Right renal pelvis (tissue), 4 donors: ENCODE measurements around the gene IDNK. TPM values are rescaled to one million over a fixed set of nuclear protein-coding genes. Genes with fewer than 3 reads are reported as not detected.
"Not testable (repeated sequence)": the region's sequence is repeated elsewhere in the genome, so short reads cannot be mapped to it uniquely, and the experiment has no call there.

Source experiments
- DNase-seq, 4 donors: peaks; one replicate each; pipeline ENCODE4 v3.0.0-alpha.2; 2013; ENCODE audit warnings: low read depth in 4 of 4, low spot score in 3 of 4, missing footprints in 1 of 4
- polyA plus RNA-seq, 4 donors: library from polyadenylated mRNA; unstranded; fragments of 120-200 nt; gene quantifications; one replicate each; pipeline ENCODE4 v1.2.1, GENCODE V29; 2013; ENCODE audit not compliant: insufficient read length in 4 of 4

Gene IDNK
- 10 to 100 TPM; 12.1 to 16.0 (median 13.5) TPM for polyA plus RNA-seq

- peak; percentile 28 to 55 (median 54) for DNase-seq
These were observed at the start of gene IDNK for GRCh38 chr9:83622939-83623678. Gene IDNK (plus strand): TSS chr9:83623143. CDS start chr9:83623172, 29 bp downstream.

DNA sequence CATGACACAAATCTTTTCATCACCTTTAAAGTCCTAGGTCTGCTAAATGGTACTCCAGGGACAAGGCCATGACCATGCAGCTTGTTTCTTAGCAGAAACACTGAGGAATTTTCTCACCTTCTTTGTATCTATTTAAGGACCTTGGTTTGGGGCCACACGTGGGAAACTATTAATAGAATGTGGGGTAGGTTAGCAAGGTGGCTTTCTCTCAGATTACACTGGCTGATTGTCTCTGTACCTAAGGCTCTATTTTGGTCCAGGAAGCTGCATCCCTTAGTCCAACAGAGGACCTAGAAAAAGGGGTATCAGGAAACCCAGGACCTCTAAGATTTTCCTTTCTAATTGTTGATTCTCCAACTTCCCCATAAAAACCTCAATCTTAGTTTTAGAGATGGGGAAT, 48.5 kb upstream of the IDNK start:
- DNase-seq = no peak

DNA sequence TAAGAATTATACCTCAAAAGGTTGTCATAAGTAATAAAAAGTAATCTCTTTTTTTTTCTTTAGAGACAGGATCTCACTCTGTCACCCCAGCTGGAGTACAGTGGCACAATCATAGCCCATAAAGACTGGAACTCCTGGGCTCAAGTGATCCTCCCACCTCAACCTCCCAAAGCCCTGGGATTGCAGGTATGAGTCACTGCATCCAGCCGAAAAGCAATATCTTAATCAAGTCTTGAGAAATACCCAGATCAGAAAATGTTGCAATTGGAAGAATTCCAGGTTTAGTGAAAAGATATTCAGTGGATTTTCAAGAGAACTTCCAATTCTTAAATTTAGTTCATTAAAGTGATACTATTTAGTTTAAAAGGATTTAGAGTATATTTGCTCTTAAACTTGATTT, 40.9 kb upstream of the IDNK start:
- no peak for DNase-seq

DNA sequence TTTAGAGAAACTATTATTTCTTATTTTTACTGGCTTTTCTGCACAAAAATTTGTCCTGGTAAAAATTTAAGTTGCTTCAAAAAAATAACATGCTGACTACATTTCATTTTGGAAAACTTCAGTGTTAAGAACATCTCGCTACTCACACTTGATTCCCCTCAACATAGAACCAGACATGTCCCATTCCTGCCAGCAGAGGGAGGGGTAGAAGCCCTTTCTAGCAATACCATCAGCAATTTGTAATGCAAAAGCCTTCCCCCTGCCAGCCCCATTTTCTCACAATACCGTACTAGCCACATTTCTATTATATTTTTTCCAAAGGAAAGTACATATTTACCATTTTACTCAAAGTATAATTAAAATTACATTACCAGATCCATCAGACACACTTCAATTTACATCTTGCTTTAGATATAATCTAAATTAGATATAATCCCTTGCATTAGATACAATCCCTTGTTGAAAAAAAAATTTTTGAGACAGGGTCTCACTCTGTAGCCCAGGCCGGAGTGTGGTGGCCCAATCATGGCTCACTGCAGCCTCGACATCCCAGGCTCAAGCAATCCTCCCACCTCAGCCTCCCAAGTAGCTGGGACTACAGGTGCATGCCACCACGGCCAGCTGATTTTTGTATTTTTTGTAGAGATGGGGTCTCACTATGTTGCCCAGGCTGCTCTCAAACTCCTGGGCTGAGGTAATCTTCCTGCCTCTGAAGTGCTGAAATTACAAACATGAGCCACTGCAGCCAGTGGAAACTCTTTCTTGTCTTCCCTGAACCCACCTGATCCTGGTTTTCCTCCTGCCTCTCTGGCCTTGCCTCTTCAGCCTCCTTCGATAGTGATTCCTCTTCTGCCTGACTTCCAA, 39.6 kb upstream of the IDNK start:
- DNase-seq = peak in 3 of 4 donors; percentile 36 to 44 (median 38)

DNA sequence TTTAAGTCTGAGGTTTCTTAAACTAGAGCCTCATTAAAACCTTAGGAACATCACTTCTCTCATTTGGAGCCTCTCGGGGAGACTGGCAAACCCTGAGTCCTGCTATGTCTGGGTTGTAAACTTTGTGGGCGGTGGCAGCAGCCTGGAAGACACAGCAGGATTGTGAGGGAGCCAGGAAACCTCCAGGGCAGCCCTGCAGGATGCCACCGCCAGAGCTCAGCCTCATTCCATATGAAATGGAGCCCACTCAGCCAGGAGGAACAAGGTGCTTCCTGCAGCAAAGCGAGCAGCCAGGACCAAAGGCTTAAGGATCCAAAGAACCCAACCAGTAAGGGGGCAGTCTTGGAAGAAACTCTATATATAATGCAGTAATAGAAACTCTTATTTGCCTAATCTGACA, 37.9 kb upstream of the IDNK start:
- DNase-seq = no peak

- DNase-seq = no peak
These were observed 34.7 kb upstream of the IDNK start for GRCh38 chr9:83588256-83588655.

- peak in 3 of 4 donors; percentile 14 to 38 (median 25) for DNase-seq
These were observed 25.9 kb upstream of the IDNK start for GRCh38 chr9:83596899-83597504.

DNA sequence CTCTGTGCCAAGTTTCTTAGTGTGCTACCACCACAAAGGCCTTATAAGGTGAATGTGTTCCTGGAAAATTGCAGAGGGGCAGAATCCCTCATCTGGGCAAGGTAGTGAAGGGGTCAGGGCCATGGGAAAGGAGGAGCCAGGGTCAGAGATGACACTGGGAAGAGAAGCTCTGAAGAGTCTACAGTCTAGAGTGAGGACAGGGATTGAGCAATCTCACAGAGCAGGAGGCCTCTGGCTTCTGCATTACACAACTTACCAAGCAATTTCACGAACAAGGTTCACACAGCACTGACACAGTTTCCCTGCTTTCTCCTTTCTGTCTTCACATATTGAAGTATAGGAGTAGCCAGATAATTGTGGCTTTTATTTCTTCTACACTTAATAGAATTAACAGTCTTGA, 24.5 kb upstream of the IDNK start:
- no peak for DNase-seq

GRCh38 chr9:83599071-83599470, 23.9 kb upstream of the IDNK start:
- DNase-seq = no peak

GRCh38 chr9:83601463-83601862, 21.5 kb upstream of the IDNK start:
- no peak for DNase-seq

- not testable (repeated sequence) for DNase-seq
These were observed 15.3 kb upstream of the IDNK start for GRCh38 chr9:83607620-83608019.

- DNase-seq = not testable (repeated sequence)
These were observed 9.6 kb upstream of the IDNK start for GRCh38 chr9:83613298-83613697.

- no peak for DNase-seq
These were observed 5.6 kb upstream of the IDNK start for GRCh38 chr9:83617299-83617698.

- DNase-seq = peak in 2 of 4 donors; percentile 36 to 47
These were observed 1.9 kb upstream of the IDNK start for GRCh38 chr9:83620841-83621636.

- peak in 1 of 4 donors; percentile 43 for DNase-seq
These were observed 457 bp upstream of the IDNK start for GRCh38 chr9:83622433-83622938.

GRCh38 chr9:83623679-83624076, 735 bp downstream of the IDNK start:
- no peak for DNase-seq

GRCh38 chr9:83625178-83625577, 2.2 kb downstream of the IDNK start:
- DNase-seq = no peak

DNA sequence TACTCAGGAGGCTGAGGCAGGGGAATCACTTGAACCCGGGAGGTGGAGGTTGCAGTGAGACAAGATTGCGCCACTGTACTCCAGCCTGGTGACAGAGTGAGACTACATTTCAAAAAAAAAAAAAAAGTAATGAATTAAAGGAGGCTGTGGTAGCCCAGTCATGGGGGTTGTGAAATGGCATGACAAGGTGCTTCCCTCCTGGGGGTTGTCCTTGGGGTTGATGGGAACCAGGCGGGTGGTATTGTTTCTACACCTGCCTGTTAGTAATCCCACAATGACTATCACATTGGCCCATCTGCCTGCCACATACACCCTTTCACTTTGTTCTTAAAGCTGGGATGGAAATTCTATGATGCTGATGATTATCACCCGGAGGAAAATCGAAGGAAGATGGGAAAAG, 5.6 kb downstream of the IDNK start:
- no peak for DNase-seq

DNA sequence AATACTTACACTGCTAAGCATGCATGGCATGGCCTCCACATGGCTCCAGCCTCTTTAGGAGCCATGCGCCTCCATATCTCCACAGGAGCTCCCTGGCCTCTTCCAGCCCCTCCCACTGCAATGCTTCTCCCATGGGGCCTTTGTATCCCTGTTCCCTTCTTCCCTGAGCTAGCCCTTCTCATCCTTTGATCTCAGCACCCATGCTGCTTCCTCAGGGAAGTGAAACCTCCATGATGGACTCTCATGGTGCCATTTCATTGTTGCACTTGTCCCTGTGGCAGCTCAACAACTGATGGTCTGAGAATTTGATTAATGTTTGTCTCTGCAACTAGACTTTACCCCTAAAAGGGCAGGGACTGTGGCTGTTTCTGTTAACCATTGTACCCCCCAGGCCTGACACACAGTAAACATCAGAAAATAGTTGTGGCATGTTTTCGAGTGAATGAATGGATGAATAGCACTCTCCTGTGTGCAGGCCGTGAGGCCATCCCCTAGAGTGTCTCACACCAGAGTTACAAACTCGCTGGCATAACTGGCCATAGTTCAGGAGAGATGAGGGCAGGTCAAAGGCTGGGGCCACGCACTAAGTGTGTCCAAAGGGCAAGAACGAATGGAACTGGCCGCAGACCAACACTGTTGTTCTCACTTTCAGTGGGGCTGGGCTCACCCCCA, 6.6 kb downstream of the IDNK start:
- DNase-seq = no peak
